Mucosa of gallbladder (tissue), 1 donor: ENCODE results near the gene SIK2. TPM values are rescaled to one million over a fixed set of nuclear protein-coding genes. Genes with fewer than 3 reads are reported as not detected.

Source experiments
- total RNA-seq: library from RNA; stranded (reverse); gene quantifications from one replicate; pipeline ENCODE4 v1.2.1, GENCODE V29; 2021
- donor health status: DM: no; HTN: no; CAD: no.

The SIK2 gene
- total RNA-seq, 1 donor from 2014 or later: 27.6 TPM

Other genes with a start within 250 kb of the SIK2 start
- 12.9 TPM for gene POU2AF1, start 223.2 kb upstream of the SIK2 start, total RNA-seq
- gene BTG4, start 90.1 kb upstream of the SIK2 start, total RNA-seq: not detected
- not detected for gene HOATZ, start 87.7 kb upstream of the SIK2 start, total RNA-seq
- 20.5 TPM for gene LAYN, start 61.7 kb upstream of the SIK2 start, total RNA-seq
- gene PPP2R1B, start 163.9 kb downstream of the SIK2 start, total RNA-seq: 42.4 TPM